ENCODE data around the gene H1-8.

GRCh38 chr3:129522953-129523352, 20.0 kb upstream of the H1-8 start:
- TF ChIP-seq POLR2AphosphoS5 (IDR thresholded peaks at IDR 0.05) (no peak), POLR2A (IDR thresholded peaks at IDR 0.05; ENCODE audit: low read depth) (no peak)
